ENCODE data around the gene RPL6.
A peak's percentile ranks its signal among the peaks of the same experiment; 100 is the strongest.
"Not testable (repeated sequence)": the region's sequence is repeated elsewhere in the genome, so short reads cannot be mapped to it uniquely, and the experiment has no call there.

The RPL6 gene

GRCh38 chr12:112419297-112420133, 10.1 kb upstream of the RPL6 start:
- FAIRE-seq (no peak), DNase-seq (ENCODE audit: low spot score) (peak; percentile 80)

GRCh38 chr12:112418608-112419296, 9.3 kb upstream of the RPL6 start, which contains the start of gene PTPN11:
PTPN11 (plus strand) TSS chr12:112418947; CDS start chr12:112419112, 165 bp downstream.
- peak; percentile 90 for DNase-seq (ENCODE audit: low spot score)

GRCh38 chr12:112418273-112418607, 8.8 kb upstream of the RPL6 start:
- no peak for FAIRE-seq
- DNase-seq (ENCODE audit: low spot score): no peak

More at GRCh38 chr12:112418608-112419296, 9.3 kb upstream of the RPL6 start, which contains the start of gene PTPN11:
- peak; percentile 70 for FAIRE-seq

- not testable (repeated sequence) for DNase-seq (ENCODE audit: low spot score); FAIRE-seq
These were observed 6.1 kb upstream of the RPL6 start for GRCh38 chr12:112415457-112415856.

GRCh38 chr12:112413855-112414625, 4.6 kb upstream of the RPL6 start:
- no peak for DNase-seq (ENCODE audit: low spot score)
- no peak for FAIRE-seq

- FAIRE-seq: no peak
- no peak for DNase-seq (ENCODE audit: low spot score)
These were observed 470 bp upstream of the RPL6 start for GRCh38 chr12:112409906-112410244.

GRCh38 chr12:112408621-112409020, 784 bp downstream of the RPL6 start:
- no peak for DNase-seq (ENCODE audit: low spot score)
- FAIRE-seq: no peak

GRCh38 chr12:112407683-112408082, 1.7 kb downstream of the RPL6 start:
- FAIRE-seq; DNase-seq (ENCODE audit: low spot score): not testable (repeated sequence)

GRCh38 chr12:112406519-112407488, 2.6 kb downstream of the RPL6 start:
- FAIRE-seq (no peak), DNase-seq (ENCODE audit: low spot score) (no peak)

GRCh38 chr12:112401903-112402498, 7.4 kb downstream of the RPL6 start:
- DNase-seq (ENCODE audit: low spot score): no peak

GRCh38 chr12:112401054-112401453, 8.4 kb downstream of the RPL6 start:
- FAIRE-seq (no peak), DNase-seq (ENCODE audit: low spot score) (no peak)

More at GRCh38 chr12:112401903-112402498, 7.4 kb downstream of the RPL6 start:
- FAIRE-seq: no peak

GRCh38 chr12:112393328-112393727, 16.1 kb downstream of the RPL6 start:
- DNase-seq (ENCODE audit: low spot score) (no peak), FAIRE-seq (no peak)

GRCh38 chr12:112389922-112390654, 19.3 kb downstream of the RPL6 start:
- FAIRE-seq; DNase-seq (ENCODE audit: low spot score): not testable (repeated sequence)

GRCh38 chr12:112389228-112389627, 20.2 kb downstream of the RPL6 start:
- FAIRE-seq (no peak), DNase-seq (ENCODE audit: low spot score) (no peak)

- FAIRE-seq: no peak
- DNase-seq (ENCODE audit: low spot score): no peak
These were observed 22.7 kb downstream of the RPL6 start for GRCh38 chr12:112386726-112387125.

- FAIRE-seq (no peak), DNase-seq (ENCODE audit: low spot score) (no peak)
These were observed 26.5 kb downstream of the RPL6 start for GRCh38 chr12:112382866-112383265.

- peak; percentile 97 for DNase-seq (ENCODE audit: low spot score)
- no peak for FAIRE-seq
These were observed 27.3 kb downstream of the RPL6 start, which contains the start of gene HECTD4 for GRCh38 chr12:112381883-112382796. HECTD4 (minus strand) TSS chr12:112382431; CDS start chr12:112382128, 303 bp downstream.

GRCh38 chr12:112381406-112381882, 28.0 kb downstream of the RPL6 start:
- DNase-seq (ENCODE audit: low spot score): peak; percentile 41
- no peak for FAIRE-seq

Data from urothelium cell line (cell line).